HEK293T (cell line): Measurements from ENCODE around the gene HOXC5.

Source experiments
- ARNT ChIP-seq: fragments of 450-650 bp; IDR thresholded peaks from 2 replicates; pipeline ENCODE4 v1.6.1; 2017; ENCODE audit warnings: mild to moderate bottlenecking
- BHLHE40 ChIP-seq: fragments of 450-650 bp; IDR thresholded peaks from 2 replicates; pipeline ENCODE4 v1.6.1; 2016; ENCODE audit warnings: mild to moderate bottlenecking, moderate library complexity, borderline replicate concordance
- CTBP1 ChIP-seq: fragments of 450-650 bp; IDR thresholded peaks from 2 replicates; pipeline ENCODE4 v1.6.1; 2016; ENCODE audit warnings: borderline replicate concordance
- FOXA1 ChIP-seq: fragments of 450-650 bp; IDR thresholded peaks from 2 replicates; pipeline ENCODE4 v1.6.1; 2016; ENCODE audit warnings: mild to moderate bottlenecking
- FOXM1 ChIP-seq: fragments of 450-650 bp; IDR thresholded peaks from 2 replicates; pipeline ENCODE4 v1.6.1; 2017; ENCODE audit warnings: mild to moderate bottlenecking, borderline replicate concordance
- L3MBTL2 ChIP-seq: fragments of 450-650 bp; conservative IDR thresholded peaks from 2 replicates; pipeline ENCODE4 v1.6.1; 2016; ENCODE audit warnings: mild to moderate bottlenecking
- LEF1 ChIP-seq: fragments of 450-650 bp; IDR thresholded peaks from 2 replicates; pipeline ENCODE4 v1.6.1; 2017; ENCODE audit warnings: mild to moderate bottlenecking, borderline replicate concordance
- SP1 ChIP-seq: fragments of 450-650 bp; IDR thresholded peaks from 2 replicates; pipeline ENCODE4 v1.6.1; 2017
- SUZ12 ChIP-seq: fragments of 450-650 bp; IDR thresholded peaks from 2 replicates; pipeline ENCODE4 v1.6.1; 2016; ENCODE audit warnings: mild to moderate bottlenecking
- TARDBP ChIP-seq: fragments of 450-650 bp; IDR thresholded peaks from 2 replicates; pipeline ENCODE4 v1.6.1; 2016
- ZNF384 ChIP-seq: fragments of 450-650 bp; IDR thresholded peaks from 2 replicates; pipeline ENCODE4 v1.6.1; 2016

- TF ChIP-seq BHLHE40 (no peak), ZNF384 (no peak), CTBP1 (no peak), SUZ12 (no peak), LEF1 (no peak), ARNT (no peak), FOXA1 (no peak), L3MBTL2 (no peak), FOXM1 (no peak), SP1 (no peak), TARDBP (no peak)
These were observed 26.2 kb upstream of the HOXC5 start for GRCh38 chr12:54006559-54007220.
